ENCODE measurements around the gene COL17A1. TPM values are rescaled to one million over a fixed set of nuclear protein-coding genes. Genes with fewer than 3 reads are reported as not detected.

The COL17A1 gene
- total RNA-seq, 1 experiment from 2014 or later: 0.73 TPM

GRCh38 chr10:104066945-104067344 lies 18.7 kb downstream of the COL17A1 start:
- H3K4me3 Mint-ChIP-seq (ENCODE audit: low read depth, unreplicated experiment): no peak overlapping the region
- no TSS peak for BruUV-seq (replicated peaks)
- TF ChIP-seq, protein P1, sequence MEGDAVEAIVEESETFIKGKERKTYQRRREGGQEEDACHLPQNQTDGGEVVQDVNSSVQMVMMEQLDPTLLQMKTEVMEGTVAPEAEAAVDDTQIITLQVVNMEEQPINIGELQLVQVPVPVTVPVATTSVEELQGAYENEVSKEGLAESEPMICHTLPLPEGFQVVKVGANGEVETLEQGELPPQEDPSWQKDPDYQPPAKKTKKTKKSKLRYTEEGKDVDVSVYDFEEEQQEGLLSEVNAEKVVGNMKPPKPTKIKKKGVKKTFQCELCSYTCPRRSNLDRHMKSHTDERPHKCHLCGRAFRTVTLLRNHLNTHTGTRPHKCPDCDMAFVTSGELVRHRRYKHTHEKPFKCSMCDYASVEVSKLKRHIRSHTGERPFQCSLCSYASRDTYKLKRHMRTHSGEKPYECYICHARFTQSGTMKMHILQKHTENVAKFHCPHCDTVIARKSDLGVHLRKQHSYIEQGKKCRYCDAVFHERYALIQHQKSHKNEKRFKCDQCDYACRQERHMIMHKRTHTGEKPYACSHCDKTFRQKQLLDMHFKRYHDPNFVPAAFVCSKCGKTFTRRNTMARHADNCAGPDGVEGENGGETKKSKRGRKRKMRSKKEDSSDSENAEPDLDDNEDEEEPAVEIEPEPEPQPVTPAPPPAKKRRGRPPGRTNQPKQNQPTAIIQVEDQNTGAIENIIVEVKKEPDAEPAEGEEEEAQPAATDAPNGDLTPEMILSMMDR (IDR thresholded peaks at IDR 0.05; ENCODE audit: unreplicated experiment): no peak
- intact Hi-C loops (cut with micrococcal nuclease; ENCODE audit: unreplicated experiment): no loop called here
- H3K27me3 Mint-ChIP-seq (ENCODE audit: unreplicated experiment): no peaks in the 10 kb centered on the region
- H3K36me3 Mint-ChIP-seq (ENCODE audit: insufficient read depth, unreplicated experiment): no peaks in the 10 kb centered on the region
- peaks cover 6% of the 10 kb centered on the region for H3K4me1 Mint-ChIP-seq (ENCODE audit: low read depth, unreplicated experiment)
- no peak overlapping the region for H3K27ac Mint-ChIP-seq (ENCODE audit: unreplicated experiment)
- DNase-seq: no peak
- peaks cover 3% of the 10 kb centered on the region for H3K9me3 Mint-ChIP-seq (ENCODE audit: low read depth, unreplicated experiment)
- CTCF ChIA-PET: interaction anchor here (0.6 kb wide), 1 partner anchor 486 kb away, joined by 4 read pairs; no protein-coding TSS in a partner anchor

GRCh38 chr10:104065748-104066147 lies 19.9 kb downstream of the COL17A1 start:
- no peak overlapping the region for H3K27ac Mint-ChIP-seq (ENCODE audit: unreplicated experiment)
- DNase-seq: no peak
- BruUV-seq (replicated peaks): no TSS peak
- H3K9me3 Mint-ChIP-seq (ENCODE audit: low read depth, unreplicated experiment): peaks cover 3% of the 10 kb centered on the region
- no peaks in the 10 kb centered on the region for H3K27me3 Mint-ChIP-seq (ENCODE audit: unreplicated experiment)
- H3K36me3 Mint-ChIP-seq (ENCODE audit: insufficient read depth, unreplicated experiment): no peaks in the 10 kb centered on the region
- peaks cover 6% of the 10 kb centered on the region for H3K4me1 Mint-ChIP-seq (ENCODE audit: low read depth, unreplicated experiment)
- no peak overlapping the region for H3K4me3 Mint-ChIP-seq (ENCODE audit: low read depth, unreplicated experiment)
- TF ChIP-seq, protein P1 (IDR thresholded peaks at IDR 0.05; ENCODE audit: unreplicated experiment): no peak
- CTCF ChIA-PET: no interaction called here
- intact Hi-C loops (cut with micrococcal nuclease; ENCODE audit: unreplicated experiment): no loop called here

GRCh38 chr10:104061196-104061595 lies 24.5 kb downstream of the COL17A1 start:
- DNase-seq: no peak
- Mint-ChIP-seq H3K4me1 (ENCODE audit: low read depth, unreplicated experiment) (no peaks in the 10 kb centered on the region), H3K27me3 (ENCODE audit: unreplicated experiment) (no peaks in the 10 kb centered on the region), H3K27ac (ENCODE audit: unreplicated experiment) (no peak overlapping the region), H3K4me3 (ENCODE audit: low read depth, unreplicated experiment) (no peak overlapping the region), H3K36me3 (ENCODE audit: insufficient read depth, unreplicated experiment) (no peaks in the 10 kb centered on the region), H3K9me3 (ENCODE audit: low read depth, unreplicated experiment) (no peaks in the 10 kb centered on the region)
- CTCF ChIA-PET: no interaction called here
- TF ChIP-seq, protein P1 (IDR thresholded peaks at IDR 0.05; ENCODE audit: unreplicated experiment): no peak
- BruUV-seq (replicated peaks): no TSS peak
- intact Hi-C loops (cut with micrococcal nuclease; ENCODE audit: unreplicated experiment): no loop called here

- Mint-ChIP-seq H3K9me3 (ENCODE audit: low read depth, unreplicated experiment) (no peaks in the 10 kb centered on the region), H3K4me3 (ENCODE audit: low read depth, unreplicated experiment) (no peak overlapping the region), H3K36me3 (ENCODE audit: insufficient read depth, unreplicated experiment) (no peaks in the 10 kb centered on the region), H3K4me1 (ENCODE audit: low read depth, unreplicated experiment) (peaks cover 3% of the 10 kb centered on the region), H3K27ac (ENCODE audit: unreplicated experiment) (no peak overlapping the region), H3K27me3 (ENCODE audit: unreplicated experiment) (no peaks in the 10 kb centered on the region)
- no TSS peak for BruUV-seq (replicated peaks)
- TF ChIP-seq, protein P1 (IDR thresholded peaks at IDR 0.05; ENCODE audit: unreplicated experiment): no peak
- DNase-seq: no peak
- intact Hi-C loops (cut with micrococcal nuclease; ENCODE audit: unreplicated experiment): no loop called here
- CTCF ChIA-PET: interaction anchor here (1.0 kb wide), 1 partner anchor 10 kb away, joined by 3 read pairs; no protein-coding TSS in a partner anchor
Measured at GRCh38 chr10:104059364-104059763, 26.3 kb downstream of the COL17A1 start.

All from Calu3 (cell line).